GM12878 (cell line): ENCODE measurements around the gene EYA2.

Experiments used
- CTCF ChIP-seq, 3 experiments: IDR thresholded peaks in 2 of 3; conservative IDR thresholded peaks in 1 of 3; 2 replicates each; pipeline ENCODE4 v1.5.1; 2011; ENCODE audit warnings: low read depth in 3 of 3, low read length in 3 of 3, mild to moderate bottlenecking in 3 of 3, control low read depth in 2 of 3, moderate library complexity in 2 of 3, inconsistent platforms in 1 of 3, mixed read lengths in 1 of 3; ENCODE audit not compliant: control insufficient read depth in 2 of 3, insufficient read depth in 1 of 3; ENCODE audit errors: extremely low read depth in 1 of 3
- POLR2AphosphoS5 ChIP-seq: IDR thresholded peaks from 2 replicates; pipeline ENCODE4 v1.6.1; 2011; ENCODE audit warnings: mild to moderate bottlenecking, low read length, inconsistent platforms
- RFX5 ChIP-seq: IDR thresholded peaks from 2 replicates; pipeline ENCODE4 v1.6.1; 2011; ENCODE audit warnings: low read depth, low read length, improper control_type of control experiment
- ZBTB4 ChIP-seq: fragments of 450-650 bp; formaldehyde crosslinking; IDR thresholded peaks from 2 replicates; pipeline ENCODE4 v1.4.0; 2022; ENCODE audit warnings: mild to moderate bottlenecking, moderate library complexity
- TF ChIP-seq, protein P1 (sequence below): fragments of 150-350 bp; IDR thresholded peaks from 2 replicates; pipeline ENCODE4 v1.6.1; 2016; ENCODE audit warnings: low read depth, low read length

DNA sequence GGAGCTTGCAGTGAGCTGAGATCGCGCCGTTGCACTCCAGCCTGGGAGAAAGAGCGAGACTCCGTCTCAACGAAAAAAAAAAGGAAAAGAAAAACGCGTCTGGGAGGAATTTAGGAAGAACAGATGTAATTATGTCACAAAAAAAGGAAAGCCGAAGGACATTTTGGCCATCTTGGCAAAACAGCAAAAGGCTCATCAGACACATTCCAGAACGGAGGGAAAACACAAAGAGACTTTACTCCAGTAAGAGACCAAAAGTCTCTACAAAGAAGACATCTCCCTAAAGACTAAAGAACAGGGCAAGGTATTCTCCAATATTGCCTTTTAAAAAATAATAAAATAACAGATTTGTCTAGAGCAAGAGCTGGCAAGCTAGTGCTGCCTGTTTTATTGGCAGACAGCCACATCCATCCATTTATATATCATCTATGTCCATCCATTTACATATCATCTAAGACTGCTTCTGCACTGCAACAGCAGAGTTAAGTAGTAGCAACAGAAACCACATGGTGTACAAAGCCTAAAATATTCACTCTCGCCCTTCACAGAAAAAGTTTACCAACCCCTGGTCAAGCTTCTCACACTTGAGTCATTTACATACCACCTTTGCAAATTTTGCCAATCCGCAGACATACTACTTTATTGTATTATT is 328.0 kb downstream of the EYA2 start:
- TF ChIP-seq, protein P1, sequence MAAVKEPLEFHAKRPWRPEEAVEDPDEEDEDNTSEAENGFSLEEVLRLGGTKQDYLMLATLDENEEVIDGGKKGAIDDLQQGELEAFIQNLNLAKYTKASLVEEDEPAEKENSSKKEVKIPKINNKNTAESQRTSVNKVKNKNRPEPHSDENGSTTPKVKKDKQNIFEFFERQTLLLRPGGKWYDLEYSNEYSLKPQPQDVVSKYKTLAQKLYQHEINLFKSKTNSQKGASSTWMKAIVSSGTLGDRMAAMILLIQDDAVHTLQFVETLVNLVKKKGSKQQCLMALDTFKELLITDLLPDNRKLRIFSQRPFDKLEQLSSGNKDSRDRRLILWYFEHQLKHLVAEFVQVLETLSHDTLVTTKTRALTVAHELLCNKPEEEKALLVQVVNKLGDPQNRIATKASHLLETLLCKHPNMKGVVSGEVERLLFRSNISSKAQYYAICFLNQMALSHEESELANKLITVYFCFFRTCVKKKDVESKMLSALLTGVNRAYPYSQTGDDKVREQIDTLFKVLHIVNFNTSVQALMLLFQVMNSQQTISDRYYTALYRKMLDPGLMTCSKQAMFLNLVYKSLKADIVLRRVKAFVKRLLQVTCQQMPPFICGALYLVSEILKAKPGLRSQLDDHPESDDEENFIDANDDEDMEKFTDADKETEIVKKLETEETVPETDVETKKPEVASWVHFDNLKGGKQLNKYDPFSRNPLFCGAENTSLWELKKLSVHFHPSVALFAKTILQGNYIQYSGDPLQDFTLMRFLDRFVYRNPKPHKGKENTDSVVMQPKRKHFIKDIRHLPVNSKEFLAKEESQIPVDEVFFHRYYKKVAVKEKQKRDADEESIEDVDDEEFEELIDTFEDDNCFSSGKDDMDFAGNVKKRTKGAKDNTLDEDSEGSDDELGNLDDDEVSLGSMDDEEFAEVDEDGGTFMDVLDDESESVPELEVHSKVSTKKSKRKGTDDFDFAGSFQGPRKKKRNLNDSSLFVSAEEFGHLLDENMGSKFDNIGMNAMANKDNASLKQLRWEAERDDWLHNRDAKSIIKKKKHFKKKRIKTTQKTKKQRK: no peak
- TF ChIP-seq RFX5 (no peak), POLR2AphosphoS5 (no peak), ZBTB4 (CRISPR knock-in tag) (no peak), CTCF (IDR thresholded peaks at IDR 0.05 in 2 of 3, conservative IDR thresholded peaks at IDR 0.05 in 1 of 3; ENCODE audit: control insufficient read depth in 2 of 3, extremely low read depth in 1 of 3, insufficient read depth in 1 of 3, low read depth in 3 of 3, low read length in 3 of 3) (no peak)
